SK-N-MC (cell line): ENCODE results near the gene MTUS2.

Experiments
- EZH2 ChIP-seq: fragments of 200-600 bp; sonication (generic); IDR thresholded peaks from one replicate; pipeline ENCODE4 v1.6.1; 2017; ENCODE audit warnings: antibody characterized with exemption
- FOXP2 ChIP-seq: optimal IDR thresholded peaks from 2 replicates; pipeline ENCODE3; 2011; ENCODE audit warnings: mild to moderate bottlenecking, moderate library complexity; ENCODE audit not compliant: insufficient read depth; ENCODE audit errors: extremely low read length, control extremely low read depth
- POLR2AphosphoS5 ChIP-seq: IDR thresholded peaks from 2 replicates; pipeline ENCODE4 v1.6.1; 2012; ENCODE audit warnings: mild to moderate bottlenecking, low read depth, low read length, borderline replicate concordance

- TF ChIP-seq EZH2 (no peak), POLR2AphosphoS5 (no peak), FOXP2 (no peak)
Measured at GRCh38 chr13:28976195-28976594, 156.1 kb downstream of the MTUS2 start.
